A673 (cell line): ENCODE data around the gene P2RX2. TPM values are rescaled to one million over a fixed set of nuclear protein-coding genes. Genes with fewer than 3 reads are reported as not detected.

Source experiments
- BruUV-seq: library from RNA; stranded (reverse); fragments of 400-500 nt; replicated peaks from 2 replicates; lab custom pipeline; 2021; lab: Mats Ljungman, UMichigan
- CTCF ChIA-PET: fragments of 300-600 bp; sonication (Branson Sonifier 250); formaldehyde crosslinking; loops from one replicate; lab custom pipeline; 2022; ENCODE audit warnings: antibody characterized with exemption; lab: Charles Lee
- POLR2A ChIA-PET: fragments of 300-600 bp; sonication (Branson Sonifier 250); formaldehyde crosslinking; loops from one replicate; lab custom pipeline; 2022; ENCODE audit warnings: antibody characterized with exemption; ENCODE audit not compliant: low non-redundant PET; lab: Charles Lee
- DNase-seq: peaks from one replicate; pipeline ENCODE4 v3.0.0-alpha.2; 2015; ENCODE audit warnings: low spot score
- H3K27ac ChIP-seq: fragments of 200-600 bp; sonication (generic); 2 replicates; pipeline ENCODE4 v1.5.1; 2016; ENCODE audit warnings: mixed run types, low read depth, mild to moderate bottlenecking, mixed read lengths, antibody characterized with exemption, low read length; ENCODE audit not compliant: poor library complexity, severe bottlenecking
- H3K27me3 ChIP-seq: fragments of 200-600 bp; sonication (generic); replicated peaks from 2 replicates; pipeline ENCODE4 v1.6.1; 2017; ENCODE audit warnings: mixed run types, low read depth, mild to moderate bottlenecking, mixed read lengths, antibody characterized with exemption, low read length; ENCODE audit not compliant: insufficient read depth, poor library complexity
- H3K36me3 ChIP-seq: fragments of 200-600 bp; sonication (generic); 2 replicates; pipeline ENCODE4 v1.6.1; 2016; ENCODE audit warnings: mixed run types, mild to moderate bottlenecking, mixed read lengths, antibody characterized with exemption, low read length; ENCODE audit not compliant: insufficient read depth, poor library complexity, severe bottlenecking
- H3K4me1 ChIP-seq: fragments of 200-600 bp; sonication (generic); 2 replicates; pipeline ENCODE4 v1.6.1; 2017; ENCODE audit warnings: mixed run types, mild to moderate bottlenecking, mixed read lengths, antibody characterized with exemption, low read length; ENCODE audit not compliant: insufficient read depth, poor library complexity, severe bottlenecking
- H3K4me3 ChIP-seq: fragments of 200-600 bp; sonication (generic); 2 replicates; pipeline ENCODE4 v1.5.1; 2016; ENCODE audit warnings: low read depth, mixed run types, mild to moderate bottlenecking, mixed read lengths, low read length; ENCODE audit not compliant: poor library complexity, severe bottlenecking
- H3K9me3 ChIP-seq: fragments of 200-600 bp; sonication (generic); 2 replicates; pipeline ENCODE4 v1.6.1; 2016; ENCODE audit warnings: mixed run types, low read depth, mild to moderate bottlenecking, mixed read lengths, antibody characterized with exemption, low read length; ENCODE audit not compliant: poor library complexity, severe bottlenecking
- CTCF ChIP-seq: fragments of 300-800, 200-600 bp; sonication (generic); conservative IDR thresholded peaks from 2 replicates; pipeline ENCODE4 v1.5.1; 2017; ENCODE audit warnings: low read depth, mild to moderate bottlenecking, antibody characterized with exemption, low read length, moderate library complexity, mixed read lengths
- EZH2 ChIP-seq: fragments of 200-600 bp; sonication (generic); IDR thresholded peaks from 2 replicates; pipeline ENCODE4 v1.6.1; 2017; ENCODE audit warnings: borderline replicate concordance, low read depth, mild to moderate bottlenecking, mixed read lengths, antibody characterized with exemption, low read length; ENCODE audit not compliant: poor library complexity, severe bottlenecking
- intact Hi-C: fragments of 100-400 bp; cut with micrococcal nuclease; formaldehyde crosslinking; loops from one replicate; pipeline ENCODE4 v1.10.0; 2022; ENCODE audit not compliant: unreplicated experiment
- total RNA-seq: library from RNA; stranded (reverse); gene quantifications from 2 replicates; pipeline ENCODE4 v1.2.3, GENCODE V29; 2021

Gene P2RX2
- total RNA-seq, 1 experiment from 2014 or later: not detected

- ChIA-PET POLR2A (no interaction called here), CTCF (no interaction called here)
- BruUV-seq: no TSS peak
- H3K36me3 ChIP-seq: peaks cover 24% of the 10 kb centered on the region
- no peaks in the 10 kb centered on the region for H3K4me1 ChIP-seq
- H3K9me3 ChIP-seq: no peaks in the 10 kb centered on the region
- DNase-seq: no peak
- H3K4me3 ChIP-seq: no peak overlapping the region
- H3K27me3 ChIP-seq: no peaks in the 10 kb centered on the region
- intact Hi-C loops: no loop called here
- no peak overlapping the region for H3K27ac ChIP-seq
- TF ChIP-seq CTCF (no peak), EZH2 (no peak)
These were observed 36.5 kb upstream of the P2RX2 start for GRCh38 chr12:132582058-132582420.

- ChIA-PET CTCF (no interaction called here), POLR2A (no interaction called here)
- Histone ChIP-seq H3K27me3 (no peaks in the 10 kb centered on the region), H3K36me3 (peaks cover 18% of the 10 kb centered on the region), H3K9me3 (no peaks in the 10 kb centered on the region), H3K4me1 (no peaks in the 10 kb centered on the region), H3K27ac (no peak overlapping the region), H3K4me3 (no peak overlapping the region)
- BruUV-seq: no TSS peak
- TF ChIP-seq CTCF (no peak), EZH2 (no peak)
- DNase-seq: no peak
- intact Hi-C loops: no loop called here
These were observed 35.8 kb upstream of the P2RX2 start for GRCh38 chr12:132582582-132583410.

GRCh38 chr12:132583411-132583710, 35.2 kb upstream of the P2RX2 start:
- ChIA-PET CTCF (no interaction called here), POLR2A (no interaction called here)
- TF ChIP-seq EZH2 (no peak), CTCF (no peak)
- H3K9me3 ChIP-seq: no peaks in the 10 kb centered on the region
- no peak overlapping the region for H3K27ac ChIP-seq
- no peaks in the 10 kb centered on the region for H3K4me1 ChIP-seq
- H3K4me3 ChIP-seq: no peak overlapping the region
- intact Hi-C loops: no loop called here
- H3K36me3 ChIP-seq: peaks cover 15% of the 10 kb centered on the region
- BruUV-seq: no TSS peak
- no peak for DNase-seq
- no peaks in the 10 kb centered on the region for H3K27me3 ChIP-seq
